Sigmoid colon (tissue), 7 donors: ENCODE results near the gene SH3TC1. TPM values are rescaled to one million over a fixed set of nuclear protein-coding genes. Genes with fewer than 3 reads are reported as not detected.

Experiments used
- DNase-seq: peaks from one replicate; pipeline ENCODE4 v3.0.0-alpha.2; 2019
- H3K27ac ChIP-seq, 4 donors: fragments of 200-600 bp; sonication (generic); one replicate each; pipeline ENCODE4 v1.5.1; 2016 to 2019; ENCODE audit warnings: mild to moderate bottlenecking in 1 of 4
- H3K27me3 ChIP-seq, 3 donors: fragments of 200-600 bp; sonication (generic); one replicate each; pipeline ENCODE4 v1.5.1; 2019; ENCODE audit warnings: mild to moderate bottlenecking in 1 of 3
- H3K36me3 ChIP-seq, 4 donors: fragments of 200-600 bp; sonication (generic); one replicate each; pipeline ENCODE4 v1.5.1; 2016 to 2019
- H3K4me1 ChIP-seq, 4 donors: fragments of 200-600 bp; sonication (generic); one replicate each; pipeline ENCODE4 v1.5.1; 2017 to 2019
- H3K4me3 ChIP-seq, 4 donors: fragments of 200-600 bp; sonication (generic); one replicate each; pipeline ENCODE4 v1.5.1; 2017 to 2019; ENCODE audit warnings: mild to moderate bottlenecking in 2 of 4, moderate library complexity in 1 of 4
- H3K9me3 ChIP-seq, 4 donors: fragments of 200-600 bp in 3 of 4; sonication (generic) in 3 of 4; one replicate each; pipeline versions ENCODE4 v1.5.1 to v1.6.1; 2013 to 2019
- EP300 ChIP-seq, 4 donors: sonication (generic); formaldehyde crosslinking; IDR thresholded peaks; one replicate each; pipeline ENCODE4 v1.6.1; 2017; ENCODE audit warnings: antibody characterized with exemption in 4 of 4
- POLR2A ChIP-seq, 2 donors: fragments of 450-650 bp; IDR thresholded peaks; one replicate each; pipeline ENCODE4 v1.6.1; 2016; ENCODE audit warnings: antibody characterized with exemption in 2 of 2, mild to moderate bottlenecking in 2 of 2, moderate library complexity in 2 of 2
- POLR2AphosphoS5 ChIP-seq, 4 donors: sonication (generic); formaldehyde crosslinking; IDR thresholded peaks; one replicate each; pipeline ENCODE4 v1.6.1; 2017; ENCODE audit warnings: antibody characterized with exemption in 4 of 4
- whole genome bisulfite sequencing, 2 donors: extraction: QIAGEN DNeasy Blood & Tissue Kit; methylation state at CpG; one replicate each; pipeline ENCODE4 v1.1.7; 2013; 5-methylcytosine and 5-hydroxymethylcytosine counted together
- intact Hi-C: fragments of 100-400 bp; cut with DNase I; formaldehyde crosslinking; loops from one replicate; pipeline ENCODE4 v1.15.1; 2023
- polyA plus RNA-seq, 3 donors: library from polyadenylated mRNA; stranded (reverse); fragments of 200-250 nt; gene quantifications; one replicate each; pipeline ENCODE4 v1.2.3, GENCODE V29; 2013
- total RNA-seq, 4 donors: library from RNA; depleted of rRNA; stranded (reverse); fragments of >200 nt; gene quantifications; one replicate each; pipeline ENCODE4 v1.1.0, GENCODE V29; 2016
- TF ChIP-seq, protein P1 (sequence below), 4 experiments: fragments of 450-650 bp in 3 of 4; fragments of 200-600 bp in 1 of 4; IDR thresholded peaks; one replicate each; pipeline ENCODE4 v1.5.1; 2016 to 2019; ENCODE audit warnings: antibody characterized with exemption in 4 of 4, mild to moderate bottlenecking in 3 of 4, moderate library complexity in 2 of 4
- donor health status: healthy with polysubstance abuse.
- donor health status: Bipolar disorder and iron deficiency.
- donor health status: healthy.

The SH3TC1 gene
- total and polyA plus RNA-seq, 7 donors, result 3.0 to 24.4 (median 7.8) TPM

DNA sequence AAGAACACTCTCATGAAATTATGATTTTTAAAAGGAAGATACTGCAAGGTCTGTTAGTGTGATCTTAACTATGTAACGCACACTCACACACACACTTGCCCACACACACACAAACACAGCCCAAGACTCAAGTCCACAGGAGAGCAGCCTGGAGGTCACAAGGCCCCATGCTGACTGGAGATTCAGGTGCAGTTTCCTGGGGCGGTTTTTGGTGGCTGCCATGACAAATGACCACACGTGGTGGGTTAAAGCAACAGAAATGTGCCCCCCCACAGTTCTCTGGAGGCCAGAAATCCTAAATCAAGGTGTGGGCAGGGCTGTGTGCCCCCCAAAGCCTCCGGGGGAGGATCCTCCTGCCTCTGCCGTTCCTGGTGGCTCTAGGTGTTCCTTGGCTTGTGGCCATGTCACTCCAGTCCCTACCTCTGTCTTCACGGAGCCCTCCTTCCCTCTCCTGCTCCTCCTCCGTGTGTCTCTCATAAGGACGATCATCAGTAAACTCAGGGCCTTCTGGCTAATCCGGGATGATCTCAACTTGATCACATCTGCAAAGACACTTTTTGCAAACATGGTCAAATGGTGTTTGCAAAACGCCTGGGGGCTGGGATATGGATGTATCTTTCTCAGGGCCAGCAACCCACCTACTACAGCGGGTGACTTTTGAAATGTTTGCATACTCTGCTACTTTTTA lies 60.8 kb downstream of the SH3TC1 start:
- peak overlapping the region; percentile 38 to 73 (median 68) for H3K27ac ChIP-seq
- intact Hi-C loops, result no loop called here

DNA sequence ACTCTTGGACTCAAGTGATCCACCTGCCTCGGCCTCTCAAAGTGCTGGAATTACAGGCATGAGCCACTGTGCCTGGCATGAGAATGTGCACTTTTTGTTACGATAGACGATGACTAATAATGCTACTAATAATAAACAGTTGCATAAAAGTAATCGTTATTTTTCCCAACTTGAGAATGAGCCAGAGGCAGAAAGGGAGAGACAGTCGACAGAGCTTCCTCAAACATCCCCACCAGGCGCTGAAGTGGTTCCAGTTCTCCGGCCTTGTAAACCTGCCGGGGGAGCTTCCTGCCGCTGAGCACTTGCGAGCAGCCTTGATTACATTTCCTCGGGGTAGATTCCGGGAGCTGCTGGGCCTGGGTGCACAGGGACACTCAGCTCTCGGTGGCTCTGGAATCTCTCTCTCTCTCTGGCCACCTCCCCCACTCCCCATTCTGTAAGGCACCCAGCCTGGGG lies 61.6 kb downstream of the SH3TC1 start:
- no peaks in the 10 kb centered on the region for H3K36me3 ChIP-seq
- intact Hi-C loops, result no loop called here

More for the DNA sequence above, 60.8 kb downstream of the SH3TC1 start:
- Histone ChIP-seq H3K9me3 (no peaks in the 10 kb centered on the region), H3K4me1 (peaks cover 0 to 15% (median 7%) of the 10 kb centered on the region in 4 donors), H3K4me3 (no peak overlapping the region), H3K27me3 (no peaks in the 10 kb centered on the region), H3K36me3 (no peaks in the 10 kb centered on the region)
- 69 to 83% methylated on average over 11 of the region's 11 CpGs for WGBS, 2 donors
- DNase-seq, result no peak
- no peak for TF ChIP-seq POLR2A (IDR thresholded peaks at IDR 0.05)
- TF ChIP-seq POLR2AphosphoS5 (IDR thresholded peaks at IDR 0.05), result no peak
- no peak for TF ChIP-seq EP300 (IDR thresholded peaks at IDR 0.05)
- TF ChIP-seq, protein P1, sequence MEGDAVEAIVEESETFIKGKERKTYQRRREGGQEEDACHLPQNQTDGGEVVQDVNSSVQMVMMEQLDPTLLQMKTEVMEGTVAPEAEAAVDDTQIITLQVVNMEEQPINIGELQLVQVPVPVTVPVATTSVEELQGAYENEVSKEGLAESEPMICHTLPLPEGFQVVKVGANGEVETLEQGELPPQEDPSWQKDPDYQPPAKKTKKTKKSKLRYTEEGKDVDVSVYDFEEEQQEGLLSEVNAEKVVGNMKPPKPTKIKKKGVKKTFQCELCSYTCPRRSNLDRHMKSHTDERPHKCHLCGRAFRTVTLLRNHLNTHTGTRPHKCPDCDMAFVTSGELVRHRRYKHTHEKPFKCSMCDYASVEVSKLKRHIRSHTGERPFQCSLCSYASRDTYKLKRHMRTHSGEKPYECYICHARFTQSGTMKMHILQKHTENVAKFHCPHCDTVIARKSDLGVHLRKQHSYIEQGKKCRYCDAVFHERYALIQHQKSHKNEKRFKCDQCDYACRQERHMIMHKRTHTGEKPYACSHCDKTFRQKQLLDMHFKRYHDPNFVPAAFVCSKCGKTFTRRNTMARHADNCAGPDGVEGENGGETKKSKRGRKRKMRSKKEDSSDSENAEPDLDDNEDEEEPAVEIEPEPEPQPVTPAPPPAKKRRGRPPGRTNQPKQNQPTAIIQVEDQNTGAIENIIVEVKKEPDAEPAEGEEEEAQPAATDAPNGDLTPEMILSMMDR (IDR thresholded peaks at IDR 0.05), result no peak

DNA sequence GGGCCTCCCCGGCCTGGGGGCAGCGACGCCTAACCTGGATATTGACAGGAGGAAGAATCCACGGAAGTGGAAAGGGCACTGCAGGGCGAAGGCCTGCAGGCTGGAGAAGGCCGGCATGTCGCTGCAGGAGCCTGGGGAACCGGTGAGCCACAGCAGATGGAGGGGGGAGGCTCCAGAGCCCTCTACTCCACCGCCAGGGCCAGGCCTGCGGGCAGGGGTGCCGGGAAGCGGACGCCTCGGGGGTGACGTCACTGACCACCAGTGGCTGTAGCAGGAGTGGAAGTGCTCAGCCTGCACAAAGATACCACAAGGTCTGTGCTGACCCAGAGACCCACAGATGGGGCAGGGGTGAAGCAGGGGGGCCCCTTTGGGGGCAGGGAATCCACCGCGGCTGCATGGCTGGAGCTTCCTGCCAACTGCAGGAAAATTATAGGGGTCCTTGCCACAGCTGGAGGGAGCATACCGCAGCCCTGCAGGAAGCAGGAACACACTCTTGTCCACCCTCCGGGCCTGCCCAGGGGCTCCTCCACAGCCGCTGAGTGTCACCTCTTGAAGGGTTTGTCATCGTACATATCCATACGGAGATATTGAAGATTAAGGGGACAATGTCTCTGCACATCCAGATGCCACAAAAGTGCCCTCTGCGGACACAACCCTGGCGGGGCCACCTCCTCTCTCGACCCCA lies 62.9 kb downstream of the SH3TC1 start:
- WGBS, 2 donors, result 67 to 85% methylated on average over 25 of the region's 25 CpGs
- Histone ChIP-seq H3K36me3 (no peaks in the 10 kb centered on the region), H3K4me1 (peaks cover 0 to 20% (median 10%) of the 10 kb centered on the region in 4 donors), H3K4me3 (no peak overlapping the region), H3K27ac (no peak overlapping the region), H3K27me3 (no peaks in the 10 kb centered on the region), H3K9me3 (no peaks in the 10 kb centered on the region)
- intact Hi-C loops, result no loop called here
- DNase-seq, result no peak
- TF ChIP-seq, protein P1 (IDR thresholded peaks at IDR 0.05), result no peak
- TF ChIP-seq POLR2AphosphoS5 (IDR thresholded peaks at IDR 0.05), result no peak
- TF ChIP-seq EP300 (IDR thresholded peaks at IDR 0.05), result no peak
- no peak for TF ChIP-seq POLR2A (IDR thresholded peaks at IDR 0.05)

More for the DNA sequence above, 61.6 kb downstream of the SH3TC1 start:
- 39 to 44% methylated on average over 13 of the region's 13 CpGs for WGBS, 2 donors
- H3K27ac ChIP-seq, result peak overlapping the region; percentile 38 to 73 (median 68)
- peaks cover 0 to 15% (median 7%) of the 10 kb centered on the region in 4 donors for H3K4me1 ChIP-seq
- H3K9me3 ChIP-seq, result no peaks in the 10 kb centered on the region
- TF ChIP-seq, protein P1 (IDR thresholded peaks at IDR 0.05), result no peak
- TF ChIP-seq EP300 (IDR thresholded peaks at IDR 0.05) (peak in 1 of 4 donors; percentile 39), POLR2A (IDR thresholded peaks at IDR 0.05) (no peak), POLR2AphosphoS5 (IDR thresholded peaks at IDR 0.05) (peak in 1 of 4 donors; percentile 60)
- no peak overlapping the region for H3K4me3 ChIP-seq
- peak; percentile 92 for DNase-seq
- no peaks in the 10 kb centered on the region for H3K27me3 ChIP-seq

DNA sequence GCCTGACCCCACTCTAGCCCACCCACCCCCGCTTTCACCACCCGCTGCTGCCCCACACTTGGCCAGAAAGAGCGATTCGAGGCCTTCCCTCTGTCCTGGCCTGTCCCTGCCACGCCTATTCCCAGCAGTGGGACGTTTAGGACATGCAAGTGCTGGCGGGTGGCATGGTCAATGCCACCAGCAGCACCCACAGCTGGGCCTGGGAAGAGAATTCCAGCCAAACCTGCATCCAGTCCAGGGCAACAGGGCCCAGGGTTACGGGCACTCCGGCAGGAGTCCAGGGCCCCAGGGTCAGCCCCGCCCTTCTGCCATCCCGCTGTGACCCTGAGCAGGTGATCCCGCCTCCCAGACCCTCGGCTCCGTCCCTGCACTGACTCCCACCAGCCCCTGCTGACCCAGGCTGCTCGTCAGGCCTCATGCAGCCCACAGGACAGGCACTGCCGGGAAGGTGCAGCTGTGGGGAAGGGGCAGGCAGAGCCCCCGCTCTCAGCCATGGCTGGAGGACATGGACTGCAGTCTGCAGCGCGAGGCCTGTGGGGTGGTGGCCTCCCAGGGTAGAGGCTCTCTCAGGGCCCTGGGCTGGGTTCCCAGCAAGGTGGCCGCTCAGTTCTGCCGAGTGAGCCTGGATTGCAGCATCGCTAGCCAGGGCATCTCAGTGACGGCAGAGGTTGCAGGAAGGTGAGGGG lies 63.7 kb downstream of the SH3TC1 start:
- 63 to 84% methylated on average over 23 of the region's 23 CpGs for WGBS, 2 donors
- no peaks in the 10 kb centered on the region for H3K27me3 ChIP-seq

More for the DNA sequence above, 63.7 kb downstream of the SH3TC1 start:
- intact Hi-C loops, result no loop called here
- Histone ChIP-seq H3K27ac (no peak overlapping the region), H3K4me3 (no peak overlapping the region), H3K36me3 (no peaks in the 10 kb centered on the region), H3K4me1 (peaks cover 0 to 28% (median 18%) of the 10 kb centered on the region in 4 donors), H3K9me3 (no peaks in the 10 kb centered on the region)
- TF ChIP-seq POLR2AphosphoS5 (IDR thresholded peaks at IDR 0.05) (no peak), EP300 (IDR thresholded peaks at IDR 0.05) (no peak), POLR2A (IDR thresholded peaks at IDR 0.05) (no peak)
- no peak for DNase-seq
